ENCODE measurements around the gene FADS3. TPM values are rescaled to one million over a fixed set of nuclear protein-coding genes. Genes with fewer than 3 reads are reported as not detected.
A peak's percentile ranks its signal among the peaks of the same experiment; 100 is the strongest.

The FADS3 gene
- total and polyA plus RNA-seq, 2 of the 13 experiments (the other 11 are each of a cell fraction or from before 2014, with no cell fraction given) = 13.4 to 23.2 TPM

GRCh38 chr11:61828629-61829407, 62.5 kb downstream of the FADS3 start (continued):
- TF ChIP-seq ZNF362 (CRISPR knock-in tag; IDR thresholded peaks at IDR 0.05; ENCODE audit: borderline replicate concordance) (no peak), IKZF5 (CRISPR knock-in tag; IDR thresholded peaks at IDR 0.05) (no peak), KLF9 (CRISPR knock-in tag; IDR thresholded peaks at IDR 0.05; ENCODE audit: low read depth) (no peak), NCOA5 (CRISPR knock-in tag; IDR thresholded peaks at IDR 0.05) (no peak), RELA (CRISPR knock-in tag; IDR thresholded peaks at IDR 0.05) (no peak), PHF5A (CRISPR knock-in tag; IDR thresholded peaks at IDR 0.05; ENCODE audit: low read depth, unreplicated experiment) (no peak), KMT2A (CRISPR knock-in tag; IDR thresholded peaks at IDR 0.05) (0 out of 2 replicates have a peak, but pooled peaks have one; percentile 41), PRDM4 (CRISPR knock-in tag; IDR thresholded peaks at IDR 0.05; ENCODE audit: borderline replicate concordance) (no peak), ZNF274 (CRISPR knock-in tag; IDR thresholded peaks at IDR 0.05) (no peak), NR2F6 (IDR thresholded peaks at IDR 0.05) (no peak), NR2F6 (CRISPR knock-in tag; IDR thresholded peaks at IDR 0.05) (no peak), SNAPC2 (CRISPR knock-in tag; IDR thresholded peaks at IDR 0.05) (no peak), MYPOP (CRISPR knock-in tag; IDR thresholded peaks at IDR 0.05) (no peak), HNF1A (IDR thresholded peaks at IDR 0.05; ENCODE audit: low read depth) (no peak), HNF1A (CRISPR knock-in tag; IDR thresholded peaks at IDR 0.05; ENCODE audit: borderline replicate concordance) (no peak), AGO1 (IDR thresholded peaks at IDR 0.05; ENCODE audit: low read depth, low read length, poor library complexity, severe bottlenecking) (no peak), SOX13 (IDR thresholded peaks at IDR 0.05) (no peak), SOX13 (CRISPR knock-in tag; conservative IDR thresholded peaks at IDR 0.05 in 1 of 2, IDR thresholded peaks at IDR 0.05 in 1 of 2) (no peak), NFE2 (CRISPR knock-in tag; IDR thresholded peaks at IDR 0.05) (no peak), GFI1 (CRISPR knock-in tag; IDR thresholded peaks at IDR 0.05; ENCODE audit: borderline replicate concordance) (no peak), MAFF (IDR thresholded peaks at IDR 0.05; ENCODE audit: low read depth, low read length) (no peak)
